DND-41 (cell line): ENCODE results near the gene C6orf89.

Experiments used
- ATAC-seq: fragments of 200-7000 bp; cut with Tn5 transposase; 3 replicates; pipeline ENCODE4 v1.9.1; 2021; ENCODE audit warnings: low read depth; ENCODE audit not compliant: insufficient read depth
- DNase-seq: peaks from one replicate; pipeline ENCODE4 v3.0.0-alpha.2; 2020
- H2AFZ ChIP-seq: 2 replicates; pipeline ENCODE4 v1.6.0; 2012; ENCODE audit warnings: low read depth, low read length
- H3K27ac ChIP-seq: 2 replicates; pipeline ENCODE4 v1.5.1; 2012; ENCODE audit warnings: low read length, inconsistent platforms
- H3K27me3 ChIP-seq: fragments of 200-600 bp; sonication (generic); 2 replicates; pipeline ENCODE4 v1.6.0; 2012; ENCODE audit warnings: low read length, mild to moderate bottlenecking, inconsistent platforms; ENCODE audit not compliant: insufficient read depth, poor library complexity
- H3K36me3 ChIP-seq: 2 replicates; pipeline ENCODE4 v1.5.1; 2012; ENCODE audit warnings: low read length, inconsistent platforms; ENCODE audit not compliant: insufficient read depth
- H3K4me1 ChIP-seq: 2 replicates; pipeline ENCODE4 v1.5.1; 2012; ENCODE audit warnings: mild to moderate bottlenecking, low read length; ENCODE audit not compliant: insufficient read depth
- H3K4me2 ChIP-seq: 2 replicates; pipeline ENCODE4 v1.6.0; 2012; ENCODE audit warnings: mild to moderate bottlenecking, moderate library complexity, low read length, inconsistent platforms; ENCODE audit not compliant: insufficient read depth
- H3K4me3 ChIP-seq, 2 experiments: fragments of 200-600 bp in 1 of 2; shearing (Covaris generic) in 1 of 2; 2 replicates each; pipeline ENCODE4 v1.5.1; 2012 to 2016; ENCODE audit warnings: inconsistent platforms in 2 of 2, low read length in 2 of 2, mild to moderate bottlenecking in 2 of 2, low read depth in 1 of 2, moderate library complexity in 1 of 2
- H3K79me2 ChIP-seq: 2 replicates; pipeline ENCODE4 v1.6.0; 2012; ENCODE audit warnings: low read length, inconsistent platforms; ENCODE audit not compliant: insufficient read depth
- H3K9ac ChIP-seq: 2 replicates; pipeline ENCODE4 v1.6.0; 2012; ENCODE audit warnings: low read depth, mild to moderate bottlenecking, inconsistent platforms, low read length, moderate library complexity
- H3K9me3 ChIP-seq: 2 replicates; pipeline ENCODE4 v1.5.1; 2012; ENCODE audit warnings: low read length, moderate library complexity, mild to moderate bottlenecking, inconsistent platforms; ENCODE audit not compliant: insufficient read depth, severe bottlenecking
- H4K20me1 ChIP-seq: 2 replicates; pipeline ENCODE4 v1.6.0; 2012; ENCODE audit warnings: low read length; ENCODE audit not compliant: insufficient read depth
- CTCF ChIP-seq: IDR thresholded peaks from 2 replicates; pipeline ENCODE4 v1.5.1; 2012; ENCODE audit warnings: borderline replicate concordance, low read length, moderate library complexity, mild to moderate bottlenecking; ENCODE audit not compliant: poor library complexity, severe bottlenecking; ENCODE audit errors: extremely low read depth
- EZH2 ChIP-seq: IDR thresholded peaks from 3 replicates; pipeline ENCODE4 v1.6.1; 2012; ENCODE audit warnings: borderline replicate concordance, low read depth, mild to moderate bottlenecking, moderate library complexity, low read length, inconsistent platforms; ENCODE audit not compliant: severe bottlenecking

Gene C6orf89

GRCh38 chr6:36840432-36841403 lies 45.0 kb upstream of the C6orf89 start:
- Histone ChIP-seq H3K4me3 (0 out of 4 replicates have a peak overlapping the region, but pooled peaks of 1 of the 2 experiments have one; percentile 51), H3K27me3 (peaks cover 6% of the 10 kb centered on the region), H3K9ac (peak overlapping the region; percentile 49; the same call in 1 of the 2 replicates), H3K4me2 (peak overlapping the region; percentile 85), H4K20me1 (peaks cover 4% of the 10 kb centered on the region; the same call in 1 of the 2 replicates), H3K79me2 (no peaks in the 10 kb centered on the region), H2AFZ (no peak overlapping the region), H3K9me3 (no peaks in the 10 kb centered on the region), H3K36me3 (no peaks in the 10 kb centered on the region), H3K27ac (no peak overlapping the region), H3K4me1 (peaks cover 12% of the 10 kb centered on the region)
- ATAC-seq, result no peak; the same call in 1 of the 3 replicates
- TF ChIP-seq EZH2 (no peak), CTCF (no peak)
- peak; percentile 22 for DNase-seq

GRCh38 chr6:36841756-36842155 lies 44.0 kb upstream of the C6orf89 start:
- H3K9me3 ChIP-seq, result no peaks in the 10 kb centered on the region
- no peak for DNase-seq
- no peak overlapping the region for H3K27ac ChIP-seq
- ATAC-seq, result no peak
- H3K4me3 ChIP-seq, result no peak overlapping the region
- no peaks in the 10 kb centered on the region for H3K79me2 ChIP-seq
- peaks cover 6% of the 10 kb centered on the region for H3K27me3 ChIP-seq
- no peak overlapping the region for H3K4me2 ChIP-seq
- no peak overlapping the region for H2AFZ ChIP-seq
- H3K9ac ChIP-seq, result no peak overlapping the region
- no peak for TF ChIP-seq EZH2
- TF ChIP-seq CTCF, result no peak
- peaks cover 4% of the 10 kb centered on the region; the same call in 1 of the 2 replicates for H4K20me1 ChIP-seq
- H3K36me3 ChIP-seq, result no peaks in the 10 kb centered on the region
- H3K4me1 ChIP-seq, result peaks cover 12% of the 10 kb centered on the region

GRCh38 chr6:36843170-36843569 lies 42.6 kb upstream of the C6orf89 start:
- Histone ChIP-seq H2AFZ (no peak overlapping the region), H3K4me3 (no peak overlapping the region), H3K9ac (no peak overlapping the region), H3K4me2 (no peak overlapping the region), H3K79me2 (no peaks in the 10 kb centered on the region), H4K20me1 (peaks cover 4% of the 10 kb centered on the region; the same call in 1 of the 2 replicates), H3K9me3 (no peaks in the 10 kb centered on the region), H3K27me3 (peaks cover 6% of the 10 kb centered on the region), H3K4me1 (peaks cover 12% of the 10 kb centered on the region), H3K36me3 (no peaks in the 10 kb centered on the region), H3K27ac (no peak overlapping the region)
- no peak for TF ChIP-seq EZH2
- no peak for TF ChIP-seq CTCF
- ATAC-seq (no peak), DNase-seq (no peak)
